Measurements from ENCODE around the gene NPAS3. TPM values are rescaled to one million over a fixed set of nuclear protein-coding genes. Genes with fewer than 3 reads are reported as not detected.

The NPAS3 gene
- total and polyA plus RNA-seq, 11 donors, result 0.15 to 3.4 (median 0.92) TPM

DNA sequence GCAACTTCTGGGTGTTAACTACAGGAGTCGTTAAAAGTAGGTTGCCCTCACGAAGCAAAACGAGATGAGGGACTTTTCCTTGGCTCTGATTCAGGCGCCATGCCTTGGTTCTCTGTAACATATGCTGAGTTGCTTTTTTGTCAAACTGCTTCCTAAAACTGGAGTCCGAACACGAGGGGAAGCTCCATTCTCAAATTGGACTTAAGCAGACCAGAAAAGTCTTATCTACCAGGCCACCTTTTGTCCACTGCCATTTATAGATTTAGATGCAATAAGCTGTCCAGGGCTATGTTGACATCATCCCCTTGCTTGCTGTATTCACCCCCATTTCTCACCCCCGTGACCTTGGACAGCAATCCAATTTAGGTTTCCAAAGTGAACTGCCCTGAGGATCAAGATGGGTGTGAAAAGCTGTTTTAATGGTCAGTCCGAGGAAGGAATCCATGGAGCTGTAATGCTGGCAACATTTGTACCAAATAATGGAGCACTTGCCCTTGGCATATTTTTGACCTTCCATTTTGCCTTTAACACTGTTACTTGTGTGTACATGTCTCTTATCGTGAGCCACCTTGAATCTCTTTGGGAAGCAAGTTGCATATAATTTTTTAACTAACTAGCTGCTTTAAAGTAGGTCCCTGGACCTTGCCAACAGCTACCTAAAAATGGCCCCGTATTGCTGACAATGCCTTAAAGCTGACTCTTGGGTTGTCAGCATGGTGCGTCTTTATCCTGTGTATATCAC lies 714.1 kb downstream of the NPAS3 start:
- ATAC-seq, result no peak
- Histone ChIP-seq H3K36me3 (no peaks in the 10 kb centered on the region), H3K4me3 (no peak overlapping the region), H3K4me1 (no peaks in the 10 kb centered on the region), H3K27ac (no peak overlapping the region), H3K9me3 (no peaks in the 10 kb centered on the region), H3K27me3 (no peaks in the 10 kb centered on the region)
- intact Hi-C loops (cut with DNase I), result loop anchor here in 1 of 10 donors (10.0 kb wide), 1 partner anchor 488 kb away; no protein-coding TSS in a partner anchor
- 68 to 84% (median 81%) methylated on average over 11 of the region's 11 CpGs for WGBS, 4 donors
- TF ChIP-seq CTCF (IDR thresholded peaks at IDR 0.05), result no peak
- no peak for TF ChIP-seq POLR2A (IDR thresholded peaks at IDR 0.05)
- DNase-seq, result no peak

DNA sequence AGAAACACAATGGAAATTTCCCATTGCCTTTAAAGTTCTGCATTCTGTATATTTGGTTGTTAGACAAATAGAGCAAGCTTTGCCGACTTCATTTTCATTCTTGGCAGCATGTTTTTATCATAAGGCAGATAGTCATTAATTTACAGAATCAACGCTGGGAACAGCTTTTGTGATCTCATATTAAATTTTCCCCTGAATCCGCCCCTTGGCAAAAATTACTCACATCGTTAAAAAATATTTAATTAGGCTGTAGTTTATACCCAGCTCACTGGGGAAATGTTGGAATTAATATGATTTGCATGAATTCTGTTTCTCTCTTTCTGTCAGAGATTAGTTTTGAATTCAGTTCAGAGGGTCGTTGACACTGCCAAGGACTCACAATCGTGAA lies 714.6 kb downstream of the NPAS3 start:
- TF ChIP-seq CTCF (IDR thresholded peaks at IDR 0.05) (no peak), POLR2A (IDR thresholded peaks at IDR 0.05) (no peak)
- no peak overlapping the region for H3K4me3 ChIP-seq
- ATAC-seq, result no peak
- no peaks in the 10 kb centered on the region for H3K27me3 ChIP-seq
- 82 to 84% (median 82%) methylated on average over 6 of the region's 6 CpGs for WGBS, 4 donors
- DNase-seq, result no peak
- no peaks in the 10 kb centered on the region for H3K9me3 ChIP-seq
- no peaks in the 10 kb centered on the region for H3K4me1 ChIP-seq
- intact Hi-C loops (cut with DNase I), result loop anchor here in 1 of 10 donors (10.0 kb wide), 1 partner anchor 489 kb away; no protein-coding TSS in a partner anchor
- H3K36me3 ChIP-seq, result no peaks in the 10 kb centered on the region
- no peak overlapping the region for H3K27ac ChIP-seq

- Histone ChIP-seq H3K9me3 (no peaks in the 10 kb centered on the region), H3K36me3 (no peaks in the 10 kb centered on the region), H3K27me3 (no peaks in the 10 kb centered on the region), H3K4me3 (no peak overlapping the region), H3K27ac (no peak overlapping the region), H3K4me1 (no peaks in the 10 kb centered on the region)
- DNase-seq (no peak), ATAC-seq (no peak)
- intact Hi-C loops (cut with DNase I), result loop anchor here in 1 of 10 donors (10.0 kb wide), 1 partner anchor 491 kb away; no protein-coding TSS in a partner anchor
- WGBS, 4 donors, result 58 to 69% (median 66%) methylated on average over 4 of the region's 4 CpGs
- no peak for TF ChIP-seq POLR2A (IDR thresholded peaks at IDR 0.05)
- TF ChIP-seq CTCF (IDR thresholded peaks at IDR 0.05), result no peak
Measured at GRCh38 chr14:33655421-33655820, 716.7 kb downstream of the NPAS3 start.

- Histone ChIP-seq H3K4me3 (no peak overlapping the region), H3K9me3 (no peaks in the 10 kb centered on the region), H3K27me3 (no peaks in the 10 kb centered on the region), H3K27ac (no peak overlapping the region), H3K4me1 (no peaks in the 10 kb centered on the region), H3K36me3 (no peaks in the 10 kb centered on the region)
- ATAC-seq (no peak), DNase-seq (no peak)
- no peak for TF ChIP-seq POLR2A (IDR thresholded peaks at IDR 0.05)
- no peak for TF ChIP-seq CTCF (IDR thresholded peaks at IDR 0.05)
- intact Hi-C loops (cut with DNase I), result loop anchor here in 1 of 10 donors (10.0 kb wide), 1 partner anchor 493 kb away; no protein-coding TSS in a partner anchor
- WGBS, 4 donors, result 59 to 68% (median 64%) methylated on average over 3 of the region's 3 CpGs
Measured at GRCh38 chr14:33657476-33657875, 718.8 kb downstream of the NPAS3 start.
